HG03520 (cell line): ENCODE data around the gene RBPJL.

Source experiments
- ATAC-seq: cut with Tn5 transposase; IDR thresholded peaks from one replicate; pipeline ENCODE4 v1.9.1; 2021; ENCODE audit warnings: mild to moderate bottlenecking, moderate library complexity; ENCODE audit not compliant: unreplicated experiment

Gene RBPJL

DNA sequence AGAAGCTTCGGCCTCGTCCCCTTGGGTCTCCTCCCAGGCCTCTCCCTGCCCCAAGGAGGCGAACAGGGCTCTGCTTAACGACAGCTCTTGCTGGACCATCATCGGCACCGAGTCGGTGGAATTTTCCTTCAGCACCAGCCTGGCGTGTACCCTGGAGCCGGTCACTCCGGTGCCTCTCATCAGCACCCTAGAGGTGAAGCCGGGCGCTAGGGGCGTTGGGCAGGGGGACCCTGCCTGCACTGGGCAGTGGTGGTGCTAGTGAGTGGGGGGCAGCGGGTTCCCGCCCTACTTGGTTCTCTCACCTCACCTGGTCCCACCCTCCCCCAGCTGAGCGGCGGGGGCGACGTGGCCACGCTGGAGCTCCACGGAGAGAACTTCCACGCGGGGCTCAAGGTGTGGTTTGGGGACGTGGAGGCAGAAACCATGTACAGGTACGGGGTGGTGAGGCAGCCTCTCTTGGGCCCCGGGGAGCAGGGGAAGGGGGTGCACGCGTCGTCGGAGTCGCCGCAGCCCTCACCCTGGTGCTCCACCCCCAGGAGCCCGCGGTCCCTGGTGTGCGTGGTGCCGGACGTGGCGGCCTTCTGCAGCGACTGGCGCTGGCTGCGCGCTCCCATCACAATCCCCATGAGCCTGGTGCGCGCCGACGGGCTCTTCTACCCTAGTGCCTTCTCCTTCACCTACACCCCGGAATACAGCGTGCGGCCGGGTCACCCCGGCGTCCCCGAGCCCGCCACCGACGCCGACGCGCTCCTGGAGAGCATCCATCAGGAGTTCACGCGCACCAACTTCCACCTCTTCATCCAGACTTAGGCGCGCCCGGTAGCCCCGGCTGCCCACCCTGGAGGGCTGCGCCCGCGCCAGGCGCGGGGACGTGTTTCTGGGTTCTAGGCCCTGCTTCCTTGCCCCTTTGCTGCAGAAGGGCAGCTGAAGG lies 9.8 kb downstream of the RBPJL start:
- ATAC-seq = no peak

DNA sequence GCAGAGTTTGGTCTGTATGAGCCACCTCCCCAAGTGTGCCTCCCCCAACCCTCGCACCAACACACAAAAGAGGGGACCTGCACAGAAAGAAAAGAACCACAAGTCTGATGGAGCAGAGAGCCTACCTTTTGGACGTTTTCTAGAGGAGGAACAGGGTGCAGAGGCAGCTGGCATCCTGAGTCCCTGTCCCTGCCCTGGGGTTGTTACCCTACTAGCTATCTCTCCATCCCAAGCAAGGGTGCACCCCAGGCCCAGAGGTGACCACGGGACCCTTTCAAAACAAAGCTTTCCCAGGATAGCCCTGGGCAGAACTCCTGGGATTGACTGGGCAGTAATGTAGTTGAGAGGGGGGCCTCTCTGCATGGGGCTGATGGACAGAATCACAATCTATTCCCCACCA lies 11.2 kb downstream of the RBPJL start:
- ATAC-seq = no peak

DNA sequence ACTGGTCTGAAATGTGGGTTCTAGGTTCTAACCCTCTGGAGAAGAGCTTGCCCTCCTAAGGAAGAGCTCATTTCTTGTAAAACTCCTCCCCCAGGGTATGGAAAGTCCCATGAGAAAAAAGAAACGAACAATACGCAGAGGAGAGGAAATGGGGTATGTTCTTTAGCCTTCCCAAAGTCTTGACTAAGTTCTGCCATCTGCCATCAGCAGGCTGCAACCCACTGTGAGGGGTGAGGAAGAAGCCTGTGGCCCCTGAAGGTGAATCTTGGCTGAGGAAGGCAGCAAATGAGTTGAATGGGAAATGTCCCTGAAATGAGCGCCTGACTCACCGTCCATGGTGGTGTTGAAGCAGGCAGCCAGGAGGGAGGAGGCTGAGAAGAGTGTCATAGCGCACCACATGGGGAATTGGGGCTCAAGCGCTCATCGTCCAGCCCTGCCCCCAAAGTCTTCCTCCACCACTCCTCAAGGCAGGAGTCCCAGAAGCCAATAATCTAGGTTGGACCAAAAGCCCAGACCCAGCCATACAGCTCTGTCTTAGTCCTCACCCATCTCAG lies 11.8 kb downstream of the RBPJL start:
- ATAC-seq = no peak

DNA sequence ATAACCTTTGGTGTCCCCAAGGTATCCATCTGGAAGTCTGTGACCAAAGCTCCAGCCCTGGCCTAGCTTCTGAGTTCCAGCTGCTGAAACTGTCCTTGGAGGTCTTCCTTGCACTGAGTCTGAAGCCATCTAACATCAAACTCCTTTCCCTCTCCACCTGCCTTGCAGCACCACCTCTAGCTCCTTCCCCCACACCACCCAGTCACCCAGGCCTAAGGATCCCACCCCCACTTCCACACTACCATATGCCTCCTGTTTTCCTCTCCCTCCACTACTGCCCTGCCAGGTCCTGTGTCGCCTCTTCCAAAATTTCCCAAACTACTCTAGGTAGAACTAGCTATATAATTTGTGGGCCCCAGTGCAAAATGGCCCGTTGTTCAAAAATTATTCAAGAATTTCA lies 12.3 kb downstream of the RBPJL start:
- ATAC-seq = no peak

DNA sequence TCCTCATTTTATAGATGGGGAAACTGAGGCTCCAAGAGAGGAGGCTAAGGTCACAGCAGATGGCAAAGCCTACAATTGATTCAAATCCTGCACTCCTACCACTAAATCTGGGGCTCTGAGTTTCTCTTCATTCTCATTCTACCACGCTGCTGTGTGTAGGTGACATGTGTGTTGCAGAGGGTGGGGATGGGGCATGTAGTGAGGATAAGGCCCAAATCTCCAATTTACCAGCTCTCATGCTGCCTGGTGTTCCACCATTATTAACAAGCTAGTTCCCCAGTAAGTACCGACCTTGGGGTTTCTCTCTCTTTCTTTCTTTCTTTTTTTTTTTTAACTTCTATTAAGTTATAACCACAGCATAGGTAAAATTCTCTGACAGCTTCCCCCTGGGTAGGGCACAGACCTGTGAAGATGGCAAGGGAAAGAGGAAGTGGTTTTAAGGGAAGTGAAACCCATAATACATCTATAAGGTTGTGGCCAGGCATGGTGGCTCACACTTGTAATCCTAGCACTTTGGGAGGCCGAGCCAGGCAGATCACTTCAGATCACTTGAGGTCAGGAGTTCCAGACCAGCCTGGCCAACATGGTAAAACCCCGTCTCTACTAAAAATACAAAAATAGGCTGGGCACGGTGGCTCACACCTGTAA lies 14.4 kb downstream of the RBPJL start:
- ATAC-seq = no peak

DNA sequence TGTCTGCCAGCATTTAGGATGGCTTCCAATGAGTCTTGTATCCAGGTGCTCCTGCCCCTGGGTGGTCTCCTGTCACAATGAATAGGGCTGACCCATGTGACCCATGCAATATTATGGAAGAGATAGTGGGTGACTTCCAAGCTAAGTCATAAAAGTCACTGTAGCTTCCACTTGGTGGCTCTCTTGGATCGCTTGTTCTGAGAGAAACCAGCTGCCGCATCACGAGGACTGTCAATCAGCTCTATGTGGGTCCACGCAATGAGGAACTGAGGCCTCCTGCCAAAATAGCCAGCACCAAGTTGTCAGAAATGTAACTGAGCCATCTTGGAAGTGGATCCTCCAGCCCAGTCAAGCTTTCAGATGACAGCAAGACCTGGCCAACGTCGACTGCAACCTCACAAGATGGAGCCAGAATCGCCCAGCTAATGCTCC lies 16.3 kb downstream of the RBPJL start:
- ATAC-seq = no peak

DNA sequence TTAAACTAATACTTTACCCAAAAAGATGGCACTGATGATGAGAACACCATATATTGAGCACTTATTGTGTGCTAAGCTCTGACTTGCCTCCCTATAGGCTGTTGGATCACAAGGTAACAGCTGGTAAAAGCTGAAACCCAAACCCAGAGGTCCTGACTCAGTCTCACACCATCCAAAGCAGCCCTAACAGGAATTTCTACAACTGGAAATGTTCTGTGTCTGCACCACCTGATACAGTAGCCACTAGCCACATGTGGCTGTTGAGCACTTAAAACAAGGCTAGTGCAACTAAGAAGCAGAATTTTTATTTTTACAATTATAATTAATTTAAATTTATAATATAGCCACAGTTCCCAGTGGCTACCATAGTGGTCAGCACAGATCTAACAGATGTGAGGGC lies 17.1 kb downstream of the RBPJL start:
- ATAC-seq = no peak

DNA sequence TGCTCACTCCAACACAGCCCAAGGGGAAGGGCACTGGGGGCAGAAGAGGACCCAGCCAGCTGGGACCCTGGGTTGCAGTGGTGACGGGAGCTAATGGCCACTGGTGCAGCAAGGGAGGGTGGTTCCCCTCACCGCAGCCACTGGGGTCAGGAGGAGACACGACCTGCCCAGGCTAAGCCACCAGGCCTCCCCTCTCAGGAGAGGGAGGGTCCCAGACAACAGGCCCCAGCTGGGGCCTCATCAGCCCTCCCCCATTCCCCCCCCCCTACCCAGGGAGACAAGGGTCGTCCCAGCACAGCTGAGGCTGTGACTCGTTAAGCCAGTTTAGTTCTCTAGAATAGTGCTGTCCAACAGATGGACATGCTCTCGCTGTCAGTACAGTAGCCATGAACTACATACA lies 18.7 kb downstream of the RBPJL start:
- ATAC-seq = no peak

DNA sequence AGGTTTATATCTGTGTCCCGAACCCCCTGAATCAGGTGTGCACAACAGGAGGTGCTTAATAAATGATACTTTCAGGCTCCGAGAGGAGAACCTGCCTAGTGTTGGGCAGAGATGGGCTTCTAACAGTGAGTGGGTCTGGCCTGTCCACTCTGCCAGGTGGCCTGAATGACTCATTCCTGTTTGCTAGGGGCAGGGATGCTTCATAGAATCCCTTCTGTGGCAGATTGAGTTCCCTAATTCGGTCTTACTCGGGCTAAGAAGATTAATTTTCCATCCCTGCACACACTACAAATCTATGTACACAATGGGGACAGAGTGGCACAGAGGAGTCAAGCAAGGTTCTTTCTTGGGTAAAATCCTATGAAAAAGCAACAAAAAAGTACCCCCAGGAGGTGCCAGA lies 21.8 kb downstream of the RBPJL start:
- no peak for ATAC-seq

DNA sequence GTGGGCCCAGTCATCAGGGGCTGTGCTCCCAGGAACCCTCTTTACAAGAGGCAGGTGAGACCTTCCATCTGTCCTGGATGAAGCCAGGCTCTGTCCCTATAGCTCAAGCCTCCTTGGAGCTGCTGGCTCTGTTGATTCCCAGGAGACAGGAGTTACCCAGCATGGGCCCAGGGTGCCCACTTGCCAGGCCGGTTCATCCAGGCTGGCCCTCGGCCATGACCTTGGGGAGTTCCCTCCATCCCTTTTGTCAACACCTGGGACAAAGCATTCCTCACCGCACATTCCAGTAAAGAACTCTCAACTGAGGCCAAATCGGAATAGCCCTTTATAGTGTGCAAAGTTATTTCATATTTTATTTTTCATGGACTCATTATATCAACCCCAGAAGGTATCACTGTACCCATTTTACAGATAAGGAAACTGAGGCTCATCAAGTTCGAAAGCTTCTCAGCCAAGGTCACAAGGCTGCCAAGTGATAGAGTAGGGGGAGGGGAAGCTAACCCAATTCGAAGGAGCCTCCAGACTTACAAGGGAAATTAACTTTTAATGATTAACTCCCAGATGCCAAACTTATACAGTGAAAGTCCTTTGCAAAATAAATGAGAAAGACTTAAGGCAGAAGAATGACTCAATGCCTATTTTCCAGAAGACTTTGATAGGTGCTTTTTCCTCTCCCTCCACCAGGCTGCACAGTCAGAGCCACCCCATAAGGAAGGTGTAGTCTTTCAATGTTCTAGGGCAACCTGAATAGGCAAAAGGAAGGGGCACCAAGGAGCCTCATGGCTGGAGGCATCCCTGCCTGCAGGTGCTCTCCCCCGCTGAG lies 23.1 kb downstream of the RBPJL start:
- ATAC-seq = no peak

DNA sequence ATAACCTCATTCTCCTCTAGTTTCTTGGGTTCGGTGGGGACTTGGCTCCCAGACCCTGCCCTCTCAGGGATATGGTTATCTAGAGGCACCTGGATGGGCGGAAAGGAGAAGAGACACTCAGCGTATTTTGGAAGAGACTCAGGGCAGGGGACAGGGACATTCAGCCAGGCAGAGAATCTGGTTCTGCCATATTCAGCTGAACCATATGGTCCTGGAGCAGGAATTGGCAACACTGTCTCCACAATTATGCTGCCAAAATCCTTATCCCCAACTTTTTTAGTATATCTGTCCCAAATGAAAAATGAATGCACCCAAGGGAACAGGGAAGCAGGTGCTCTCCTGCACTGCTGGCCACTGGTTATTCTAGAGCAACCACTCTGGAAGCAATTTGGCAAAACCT lies 23.8 kb downstream of the RBPJL start:
- ATAC-seq = no peak

DNA sequence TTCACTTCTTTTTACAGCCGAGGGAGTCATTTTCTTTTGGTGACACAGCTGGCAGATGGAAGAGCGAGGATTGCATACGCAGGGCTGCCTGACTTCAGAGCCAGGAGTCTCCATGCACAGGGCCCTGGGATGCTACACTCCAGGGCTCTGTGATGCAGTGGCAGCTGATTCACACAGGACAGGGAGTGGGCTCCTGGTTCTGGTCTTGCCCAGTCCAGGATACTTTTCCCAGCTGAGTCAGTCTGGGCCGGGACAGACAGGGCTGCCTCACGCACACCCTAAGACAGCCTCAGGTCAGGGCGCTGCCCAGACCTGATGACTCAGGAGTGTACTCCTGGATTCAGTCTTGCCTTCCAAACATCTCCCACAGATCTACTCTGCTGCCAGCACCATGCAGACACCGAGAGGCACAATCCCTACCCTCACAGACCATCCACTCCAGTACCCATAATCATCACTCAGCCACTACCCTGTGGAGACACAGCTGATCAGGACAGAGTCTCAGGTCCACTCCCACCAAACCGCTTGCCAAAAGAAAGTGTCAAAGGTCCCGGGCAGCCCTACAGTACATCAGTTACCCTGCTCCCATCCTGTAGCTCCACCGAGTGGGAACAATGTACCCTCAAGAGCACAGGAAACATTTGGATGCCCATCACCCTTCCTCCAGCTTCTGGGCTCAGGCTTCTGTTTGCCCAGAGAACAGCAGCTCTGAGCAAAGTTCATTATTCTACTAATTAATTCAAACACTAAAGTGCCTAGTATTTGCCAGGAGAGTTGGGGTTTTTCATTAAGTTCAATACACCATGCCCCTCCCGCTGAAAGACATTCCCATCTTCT lies 30.1 kb downstream of the RBPJL start:
- ATAC-seq = no peak

DNA sequence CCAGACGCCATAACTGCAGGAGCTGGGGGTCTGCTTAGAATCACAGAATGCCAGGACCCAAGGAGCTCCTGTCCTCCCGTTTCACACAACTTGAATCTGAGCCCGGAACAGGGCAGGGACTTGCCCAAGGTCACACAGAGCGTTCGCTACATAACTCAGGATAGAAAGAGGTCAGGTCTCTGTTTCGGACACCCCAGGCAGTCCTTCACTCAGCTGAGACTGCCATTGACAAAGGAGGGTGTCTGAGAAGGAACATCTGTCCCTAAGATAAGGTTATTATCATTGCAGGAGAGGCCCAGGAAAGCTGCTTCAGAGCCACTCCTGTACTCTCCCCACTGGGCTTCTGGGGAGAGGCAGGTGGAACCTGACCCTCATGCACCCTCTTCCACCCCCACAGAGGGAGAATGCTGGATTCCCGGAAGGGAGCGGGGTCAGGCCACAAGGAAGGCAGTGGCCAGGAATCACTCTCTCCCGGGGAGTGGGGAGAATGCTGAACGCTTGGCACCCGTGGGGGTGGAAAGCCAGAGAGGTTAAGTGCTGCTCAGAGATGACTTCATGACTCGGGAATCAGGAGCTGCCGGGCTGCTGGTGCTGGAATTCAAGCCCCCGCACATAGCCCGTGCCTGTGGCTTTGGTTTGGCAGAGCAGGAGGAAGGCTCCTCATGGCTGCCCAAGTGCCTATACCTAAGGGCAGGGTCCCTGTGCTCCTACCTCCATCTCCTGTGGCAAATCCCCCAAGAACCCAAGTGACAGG lies 30.9 kb downstream of the RBPJL start:
- ATAC-seq = no peak

DNA sequence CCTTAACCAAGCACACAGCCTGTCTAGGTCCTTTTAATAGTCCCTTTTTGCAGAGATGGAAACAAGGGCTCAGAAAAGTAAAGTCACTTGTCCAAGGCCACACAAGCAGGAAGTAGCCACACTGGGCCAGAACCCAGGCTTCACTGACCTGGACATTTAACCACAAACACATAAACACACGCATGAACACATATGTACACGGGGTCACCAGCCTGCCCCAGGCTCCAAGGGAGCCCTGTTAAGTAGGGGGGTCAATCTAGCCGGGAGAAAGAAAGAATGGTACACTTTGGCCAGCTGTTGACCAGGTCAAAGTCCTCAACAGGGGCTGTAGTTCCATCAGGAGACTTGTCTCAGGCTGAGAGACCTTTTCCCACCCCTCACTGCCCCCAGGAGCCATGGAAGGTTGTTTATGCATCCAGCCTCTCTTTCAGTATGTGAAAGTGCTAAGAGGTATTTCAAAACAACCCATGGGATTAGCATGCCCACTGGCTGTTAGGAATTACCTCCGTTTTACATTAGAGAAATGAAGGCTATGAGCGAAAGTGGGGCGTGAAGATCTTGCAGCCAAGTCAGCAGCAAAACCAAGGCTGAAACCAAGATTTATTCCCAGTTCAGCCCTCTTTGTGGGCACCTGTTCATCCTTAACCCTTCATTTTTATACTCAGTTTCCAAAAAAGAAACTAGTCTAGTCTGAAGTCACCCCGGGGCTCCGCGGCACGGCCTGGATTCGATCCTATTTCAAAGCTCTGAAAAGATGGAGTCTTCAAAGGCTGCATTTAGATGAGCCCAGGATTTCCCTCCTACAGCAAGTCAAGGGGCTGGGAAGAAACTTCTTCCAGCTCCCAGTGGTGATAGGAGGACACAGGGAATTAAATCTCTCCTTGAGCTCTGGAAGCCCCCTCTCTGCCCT lies 31.7 kb downstream of the RBPJL start:
- ATAC-seq = no peak

DNA sequence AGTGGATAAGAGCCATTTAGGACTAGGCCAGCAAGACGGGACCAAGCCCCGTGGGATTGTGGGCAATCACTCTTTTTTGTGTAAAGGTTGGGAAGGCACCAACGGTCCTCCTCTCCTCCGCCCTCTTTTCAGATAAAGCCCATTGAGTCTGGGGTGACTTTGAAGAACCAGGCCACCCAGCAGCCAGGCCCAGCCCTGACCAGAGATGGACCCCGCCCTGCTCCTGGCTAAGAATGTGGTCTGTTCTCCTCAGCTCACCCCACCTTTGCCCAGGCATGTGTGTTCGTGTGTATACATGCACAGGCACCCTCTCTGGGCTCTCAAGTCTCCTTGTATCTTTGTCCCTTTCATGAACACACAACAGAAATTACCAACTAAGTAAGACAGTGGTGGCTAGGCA lies 32.4 kb downstream of the RBPJL start:
- no peak for ATAC-seq

DNA sequence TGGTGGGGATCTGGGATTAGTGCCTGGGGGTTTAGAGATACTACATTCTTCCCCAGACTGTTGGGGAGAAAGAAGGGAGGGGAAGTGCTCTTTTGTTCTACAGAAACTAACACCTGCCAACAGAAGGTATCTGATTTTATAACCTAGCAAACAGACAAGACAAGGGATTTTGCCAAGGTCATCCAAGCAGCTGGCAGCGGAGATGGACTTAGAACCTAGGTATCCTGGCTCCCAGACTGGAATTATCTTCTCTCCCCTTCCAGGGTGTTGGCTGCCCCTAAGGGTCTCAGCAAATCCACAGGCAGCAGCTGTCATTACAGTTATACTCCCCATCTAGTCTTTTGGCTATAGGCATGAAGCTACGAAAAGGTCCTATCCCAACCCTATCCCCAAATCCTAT lies 33.2 kb downstream of the RBPJL start:
- no peak for ATAC-seq

DNA sequence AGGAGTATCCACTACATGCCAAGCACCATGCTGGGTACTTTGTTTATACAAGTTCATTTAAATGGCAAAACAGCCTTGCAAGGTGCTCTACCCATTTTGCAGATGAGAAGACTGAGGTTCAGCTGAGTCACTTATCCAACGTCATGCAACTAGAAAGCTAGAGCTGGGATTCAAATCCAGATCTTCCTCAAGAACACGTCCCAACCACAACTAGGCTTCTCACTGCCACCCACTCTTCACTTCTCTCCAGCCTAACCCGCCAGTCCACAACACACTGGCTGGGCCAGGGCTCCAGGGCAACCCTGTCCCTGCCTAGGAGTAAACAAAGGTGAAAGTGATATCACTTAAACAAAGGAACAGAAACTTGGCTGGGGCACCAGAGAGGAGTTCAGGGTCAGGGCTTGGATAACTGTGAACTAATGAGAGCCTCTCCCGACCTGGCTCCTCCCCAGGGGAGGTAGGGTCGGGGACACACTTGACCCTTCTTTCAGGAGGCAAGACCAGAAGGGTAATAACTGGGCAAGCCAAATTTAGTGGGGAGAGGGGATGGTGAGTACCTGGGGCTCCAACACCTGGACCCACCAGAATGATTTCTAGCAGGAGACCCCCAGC lies 33.7 kb downstream of the RBPJL start:
- no peak for ATAC-seq

DNA sequence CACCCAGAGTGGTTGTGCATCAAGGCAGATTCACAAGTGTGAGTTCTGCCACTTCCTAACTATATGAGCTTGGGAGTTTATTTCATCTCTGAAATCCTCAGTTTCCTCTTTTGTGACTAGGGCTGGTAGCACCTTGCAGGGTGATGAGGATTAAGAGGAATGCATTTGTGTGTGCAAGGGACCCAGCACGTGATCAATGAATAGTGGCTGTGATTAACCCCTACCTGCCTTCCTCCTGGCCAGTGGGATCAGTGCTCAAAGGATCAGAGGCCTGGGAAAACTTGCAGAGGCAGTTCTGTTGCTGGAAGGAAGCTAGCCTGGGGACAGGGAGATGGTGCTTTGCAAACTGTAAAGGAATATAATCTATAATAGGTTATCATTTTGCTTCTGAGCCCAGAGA lies 34.3 kb downstream of the RBPJL start:
- no peak for ATAC-seq
